IMR-90 (cell line): Measurements from ENCODE around the gene IMMT. TPM values are rescaled to one million over a fixed set of nuclear protein-coding genes. Genes with fewer than 3 reads are reported as not detected.

Experiments used
- ATAC-seq: fragments of 200-7000 bp; cut with Tn5 transposase; 2 replicates; pipeline ENCODE4 v1.9.1; 2020; ENCODE audit warnings: low read depth, mild to moderate bottlenecking, moderate library complexity
- BruUV-seq: library from RNA; stranded (reverse); fragments of 400-500 nt; replicated peaks from 2 replicates; lab custom pipeline; 2021; lab: Mats Ljungman, UMichigan
- CTCF ChIA-PET: fragments of 300-600 bp; formaldehyde crosslinking; extraction: SDS; loops from one replicate; lab custom pipeline; 2021; ENCODE audit warnings: antibody characterized with exemption; lab: Yijun Ruan, JAX
- POLR2A ChIA-PET: fragments of 300-600 bp; sonication (Branson Sonifier 250); formaldehyde crosslinking; loops from one replicate; lab custom pipeline; 2022; ENCODE audit warnings: antibody characterized with exemption; ENCODE audit not compliant: unreplicated experiment; lab: Charles Lee
- DNase-seq: peaks from one replicate; pipeline ENCODE4 v3.0.0; 2013
- H2AFZ ChIP-seq: replicated peaks from 2 replicates; pipeline ENCODE3; 2013; ENCODE audit warnings: low read length, mild to moderate bottlenecking; ENCODE audit not compliant: poor library complexity
- H2AK5ac ChIP-seq: 2 replicates; pipeline ENCODE4 v1.6.1; 2013; ENCODE audit warnings: low read depth, low read length, inconsistent platforms
- H2AK9ac ChIP-seq: replicated peaks from 2 replicates; pipeline ENCODE3; 2013; ENCODE audit warnings: mild to moderate bottlenecking, low read depth, low read length, moderate library complexity; ENCODE audit not compliant: poor library complexity
- H2BK120ac ChIP-seq: 2 replicates; pipeline ENCODE4 v1.6.1; 2013; ENCODE audit warnings: low read depth, low read length, inconsistent platforms
- H2BK15ac ChIP-seq: 3 replicates; pipeline ENCODE4 v1.6.1; 2013; ENCODE audit warnings: low read depth, low read length, inconsistent platforms
- H2BK20ac ChIP-seq: 2 replicates; pipeline ENCODE4 v1.6.1; 2013; ENCODE audit warnings: low read depth, mild to moderate bottlenecking, inconsistent platforms, low read length, moderate library complexity
- H2BK5ac ChIP-seq: 2 replicates; pipeline ENCODE4 v1.6.1; 2013; ENCODE audit warnings: mild to moderate bottlenecking, low read depth, low read length, inconsistent platforms; ENCODE audit not compliant: poor library complexity, severe bottlenecking
- H3K14ac ChIP-seq: replicated peaks from 2 replicates; pipeline ENCODE4 v1.6.1; 2013; ENCODE audit warnings: low read depth, low read length, inconsistent platforms
- H3K18ac ChIP-seq: 2 replicates; pipeline ENCODE4 v1.6.1; 2013; ENCODE audit warnings: low read depth, low read length, control low read depth
- H3K23ac ChIP-seq: 2 replicates; pipeline ENCODE4 v1.6.1; 2013; ENCODE audit warnings: low read depth, low read length, inconsistent platforms
- H3K27ac ChIP-seq: 2 replicates; pipeline ENCODE4 v1.5.1; 2013; ENCODE audit warnings: mild to moderate bottlenecking, control low read depth, low read length; ENCODE audit not compliant: insufficient read depth
- H3K27me3 ChIP-seq: 2 replicates; pipeline ENCODE4 v1.6.1; 2013; ENCODE audit warnings: low read length; ENCODE audit not compliant: control insufficient read depth, insufficient read depth
- H3K36me3 ChIP-seq: 2 replicates; pipeline ENCODE4 v1.6.1; 2013; ENCODE audit warnings: low read length, mixed read lengths; ENCODE audit not compliant: control insufficient read depth, insufficient read depth
- H3K4ac ChIP-seq: 2 replicates; pipeline ENCODE4 v1.6.1; 2013; ENCODE audit warnings: low read depth, low read length, inconsistent platforms
- H3K4me1 ChIP-seq: 2 replicates; pipeline ENCODE4 v1.6.1; 2013; ENCODE audit warnings: low read length, mixed read lengths; ENCODE audit not compliant: control insufficient read depth, insufficient read depth
- H3K4me2 ChIP-seq: 2 replicates; pipeline ENCODE4 v1.6.1; 2013; ENCODE audit warnings: low read depth, mild to moderate bottlenecking, control low read depth, low read length, moderate library complexity
- H3K4me3 ChIP-seq: 2 replicates; pipeline ENCODE4 v1.5.1; 2013; ENCODE audit warnings: low read depth, mild to moderate bottlenecking, control low read depth, low read length, moderate library complexity; ENCODE audit not compliant: insufficient read depth
- H3K56ac ChIP-seq: 2 replicates; pipeline ENCODE4 v1.6.1; 2013; ENCODE audit warnings: low read length, inconsistent platforms; ENCODE audit not compliant: insufficient read depth; ENCODE audit errors: extremely low read depth
- H3K79me1 ChIP-seq, 2 experiments: 2 replicates each; pipeline ENCODE4 v1.6.1; 2013; ENCODE audit warnings: low read length in 2 of 2, inconsistent platforms in 1 of 2, low read depth in 1 of 2
- H3K9ac ChIP-seq: 2 replicates; pipeline ENCODE4 v1.6.1; 2013; ENCODE audit warnings: low read depth, low read length, control low read depth
- H3K9me1 ChIP-seq: 2 replicates; pipeline ENCODE4 v1.6.1; 2013; ENCODE audit warnings: low read length, inconsistent platforms; ENCODE audit not compliant: insufficient read depth
- H3K9me3 ChIP-seq: 2 replicates; pipeline ENCODE4 v1.6.1; 2013; ENCODE audit warnings: low read length; ENCODE audit not compliant: control insufficient read depth, insufficient read depth
- H4K20me1 ChIP-seq: 2 replicates; pipeline ENCODE4 v1.6.1; 2013; ENCODE audit warnings: low read length, inconsistent platforms; ENCODE audit not compliant: insufficient read depth
- H4K5ac ChIP-seq: 2 replicates; pipeline ENCODE4 v1.6.1; 2013; ENCODE audit warnings: mild to moderate bottlenecking, low read depth, low read length, control low read depth
- H4K8ac ChIP-seq, 2 experiments: 2 replicates each; pipeline ENCODE4 v1.6.1; 2013; ENCODE audit warnings: low read depth in 2 of 2, low read length in 2 of 2, control low read depth in 1 of 2, inconsistent platforms in 1 of 2
- H4K91ac ChIP-seq: 2 replicates; pipeline ENCODE4 v1.6.1; 2013; ENCODE audit warnings: low read depth, low read length, inconsistent platforms; ENCODE audit not compliant: insufficient read depth
- CHD1 ChIP-seq: IDR thresholded peaks from 2 replicates; pipeline ENCODE4 v1.6.1; 2012; ENCODE audit warnings: low read depth, low read length, improper control_type of control experiment
- FOS ChIP-seq: fragments of 150-350 bp; IDR thresholded peaks from 2 replicates; pipeline ENCODE4 v1.6.1; 2016; ENCODE audit warnings: low read depth, low read length
- MAZ ChIP-seq: IDR thresholded peaks from 2 replicates; pipeline ENCODE4 v1.6.1; 2012; ENCODE audit warnings: low read depth, mild to moderate bottlenecking, low read length, improper control_type of control experiment, moderate library complexity, borderline replicate concordance
- MXI1 ChIP-seq: IDR thresholded peaks from 2 replicates; pipeline ENCODE4 v1.6.1; 2012; ENCODE audit warnings: low read depth, mild to moderate bottlenecking, low read length, moderate library complexity, borderline replicate concordance
- RFX5 ChIP-seq: IDR thresholded peaks from 2 replicates; pipeline ENCODE4 v1.8.0; 2012; ENCODE audit warnings: low read depth, mild to moderate bottlenecking, low read length, moderate library complexity
- WGBS, 2 experiments: methylation state at CpG; one replicate each; pipeline versions ENCODE4 v1.1.5 to v1.1.7; 2013; ENCODE audit warnings: missing lambda C conversion rate in 2 of 2; ENCODE audit not compliant: insufficient read length in 1 of 2; ENCODE audit errors: extremely low coverage in 2 of 2; 5-methylcytosine and 5-hydroxymethylcytosine counted together
- dilution Hi-C: fragments of 300-500 bp; cut with HindIII; formaldehyde crosslinking; loops from one replicate; pipeline ENCODE4 v1.14.3; 2018; ENCODE audit warnings: low sequenced_read_pairs; ENCODE audit not compliant: unreplicated experiment
- in situ Hi-C: fragments of 300-500 bp; cut with MboI; formaldehyde crosslinking; loops from 3 replicates; pipeline ENCODE4 v1.14.3; 2019; ENCODE audit warnings: low sequenced_read_pairs, inconsistent platforms, mixed read lengths
- intact Hi-C: fragments of 100-400 bp; cut with micrococcal nuclease; formaldehyde crosslinking; loops from 2 replicates; pipeline ENCODE4 v1.10.0; 2022
- polyA plus RNA-seq, 3 experiments: library from polyadenylated mRNA; depleted of rRNA; stranded (reverse); fragments of >200 nt; gene quantifications; 2 replicates each; pipeline ENCODE4 v1.2.3, GENCODE V29; 2012; ENCODE audit warnings: low replicate concordance in 1 of 3
- total RNA-seq: library from RNA; depleted of rRNA; stranded (reverse); fragments of >200 nt; gene quantifications from 2 replicates; pipeline ENCODE4 v1.2.3, GENCODE V29; 2012
- TF ChIP-seq, protein P1 (sequence below): fragments of 150-350 bp; IDR thresholded peaks from 2 replicates; pipeline ENCODE4 v1.6.1; 2017; ENCODE audit warnings: mild to moderate bottlenecking, antibody characterized with exemption, low read length, low read depth

IMMT gene
- total and polyA plus RNA-seq, 2 of the 4 experiments (the other 2 are of a cell fraction), result 50.5 to 87.3 TPM

DNA sequence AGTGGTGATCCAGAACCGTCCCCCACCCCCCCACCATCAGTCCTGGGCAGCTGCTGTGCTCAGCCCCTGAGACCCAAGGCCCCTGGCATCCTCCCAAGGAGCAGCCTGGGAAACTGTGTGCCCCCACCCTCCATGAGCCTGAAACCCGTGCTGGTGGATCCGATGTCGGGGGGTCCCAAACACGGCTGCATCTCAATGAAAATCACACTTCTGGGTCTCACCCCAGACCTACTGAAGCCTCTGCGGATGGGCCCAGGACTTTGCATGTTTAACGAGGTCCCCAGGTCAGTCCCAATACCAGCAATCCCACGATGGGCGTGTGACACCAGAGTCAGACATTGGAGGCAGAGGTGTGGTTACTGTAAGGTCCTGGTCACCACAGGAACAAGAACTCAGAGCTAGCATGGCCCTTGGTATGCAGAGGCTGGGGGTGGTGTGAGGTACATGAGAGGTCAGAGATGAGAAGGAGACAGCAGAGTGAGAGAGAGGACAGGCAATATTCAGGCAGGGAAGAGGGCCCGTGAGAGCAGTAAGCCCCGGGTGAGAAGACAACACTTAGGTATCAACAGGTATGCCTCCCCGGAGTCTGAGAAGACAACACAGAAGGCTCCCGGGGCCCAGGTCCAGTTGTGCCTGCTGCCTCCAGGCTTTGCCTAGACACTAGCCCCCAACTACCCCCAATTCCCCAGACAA is 36.6 kb upstream of the IMMT start:
- ChIA-PET POLR2A (no interaction called here), CTCF (no interaction called here)
- Histone ChIP-seq H3K14ac (no peak overlapping the region), H4K20me1 (no peaks in the 10 kb centered on the region), H2BK120ac (no peak overlapping the region), H3K36me3 (no peaks in the 10 kb centered on the region), H2BK5ac (no peak overlapping the region), H3K4me1 (no peaks in the 10 kb centered on the region), H3K56ac (no peak overlapping the region), H2AK9ac (no peak overlapping the region), H2BK15ac (no peak overlapping the region), H3K9me3 (no peaks in the 10 kb centered on the region), H2AFZ (no peak overlapping the region), H3K79me1 (no peaks in the 10 kb centered on the region), H3K4ac (no peak overlapping the region), H3K23ac (no peak overlapping the region), H3K4me2 (no peak overlapping the region), H4K5ac (no peak overlapping the region), H3K18ac (no peak overlapping the region), H2AK5ac (no peak overlapping the region), H2BK20ac (no peak overlapping the region), H3K4me3 (no peak overlapping the region), H4K91ac (no peak overlapping the region), H3K27me3 (peaks cover 17% of the 10 kb centered on the region), H3K9me1 (no peaks in the 10 kb centered on the region), H4K8ac (no peak overlapping the region), H3K9ac (no peak overlapping the region), H3K27ac (no peak overlapping the region)
- 73% methylated on average over 5 of the region's 13 CpGs; no CpG with 5 or more reads in 1 of the 2 experiments for WGBS, 2 experiments
- dilution Hi-C loops (no loop called here), in situ Hi-C loops (no loop called here), intact Hi-C loops (no loop called here)
- no TSS peak for BruUV-seq
- no peak for ATAC-seq
- TF ChIP-seq MXI1, result no peak
- TF ChIP-seq CHD1, result no peak
- TF ChIP-seq RFX5, result no peak
- TF ChIP-seq, protein P1, sequence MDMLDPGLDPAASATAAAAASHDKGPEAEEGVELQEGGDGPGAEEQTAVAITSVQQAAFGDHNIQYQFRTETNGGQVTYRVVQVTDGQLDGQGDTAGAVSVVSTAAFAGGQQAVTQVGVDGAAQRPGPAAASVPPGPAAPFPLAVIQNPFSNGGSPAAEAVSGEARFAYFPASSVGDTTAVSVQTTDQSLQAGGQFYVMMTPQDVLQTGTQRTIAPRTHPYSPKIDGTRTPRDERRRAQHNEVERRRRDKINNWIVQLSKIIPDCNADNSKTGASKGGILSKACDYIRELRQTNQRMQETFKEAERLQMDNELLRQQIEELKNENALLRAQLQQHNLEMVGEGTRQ, result no peak
- no peak for TF ChIP-seq FOS
- no peak for TF ChIP-seq MAZ
- no peak for DNase-seq
